HEK293 (cell line): ENCODE results near the gene SPACDR.
A peak's percentile ranks its signal among the peaks of the same experiment; 100 is the strongest.

Experiments used
- ATF2 ChIP-seq: fragments of 450-650 bp; formaldehyde crosslinking; IDR thresholded peaks from 2 replicates; pipeline ENCODE4 v1.5.1; 2016; ENCODE audit warnings: missing biosample characterization, missing genetic modification characterization, low read depth
- HIC1 ChIP-seq: fragments of 450-650 bp; formaldehyde crosslinking; IDR thresholded peaks from 2 replicates; pipeline ENCODE4 v1.5.1; 2016; ENCODE audit warnings: missing biosample characterization, missing genetic modification characterization
- KLF17 ChIP-seq: fragments of 450-650 bp; formaldehyde crosslinking; IDR thresholded peaks from 2 replicates; pipeline ENCODE4 v1.5.1; 2016; ENCODE audit warnings: missing biosample characterization, missing genetic modification characterization
- SETDB1 ChIP-seq: IDR thresholded peaks from one replicate; pipeline ENCODE4 v1.6.1; 2017; ENCODE audit warnings: mild to moderate bottlenecking, low read length, moderate library complexity, mixed read lengths; ENCODE audit not compliant: insufficient read length
- TRIM28 ChIP-seq: IDR thresholded peaks from 2 replicates; pipeline ENCODE4 v1.6.1; 2011; ENCODE audit warnings: low read length, control low read depth, borderline replicate concordance
- ZBTB17 ChIP-seq: fragments of 450-650 bp; formaldehyde crosslinking; IDR thresholded peaks from 2 replicates; pipeline ENCODE4 v1.5.1; 2016; ENCODE audit warnings: missing biosample characterization, missing genetic modification characterization
- ZBTB21 ChIP-seq: fragments of 450-650 bp; formaldehyde crosslinking; IDR thresholded peaks from 2 replicates; pipeline ENCODE4 v1.5.1; 2017; ENCODE audit warnings: missing biosample characterization, missing genetic modification characterization
- ZBTB48 ChIP-seq: fragments of 450-650 bp; formaldehyde crosslinking; IDR thresholded peaks from 2 replicates; pipeline ENCODE4 v1.5.1; 2016; ENCODE audit warnings: missing biosample characterization, missing genetic modification characterization
- ZBTB49 ChIP-seq: fragments of 450-650 bp; formaldehyde crosslinking; IDR thresholded peaks from 2 replicates; pipeline ENCODE4 v1.5.1; 2016; ENCODE audit warnings: missing biosample characterization, missing genetic modification characterization, low read depth
- ZEB2 ChIP-seq: fragments of 450-650 bp; formaldehyde crosslinking; IDR thresholded peaks from 2 replicates; pipeline ENCODE4 v1.5.1; 2016; ENCODE audit warnings: missing biosample characterization, missing genetic modification characterization
- ZNF10 ChIP-seq: fragments of 450-650 bp; formaldehyde crosslinking; IDR thresholded peaks from 2 replicates; pipeline ENCODE4 v1.5.1; 2017; ENCODE audit warnings: missing biosample characterization, missing genetic modification characterization
- ZNF121 ChIP-seq: fragments of 450-650 bp; formaldehyde crosslinking; IDR thresholded peaks from 2 replicates; pipeline ENCODE4 v1.5.1; 2016; ENCODE audit warnings: missing biosample characterization, missing genetic modification characterization
- ZNF133 ChIP-seq: fragments of 450-650 bp; formaldehyde crosslinking; IDR thresholded peaks from 2 replicates; pipeline ENCODE4 v1.5.1; 2016; ENCODE audit warnings: missing biosample characterization, missing genetic modification characterization
- ZNF175 ChIP-seq: fragments of 450-650 bp; formaldehyde crosslinking; IDR thresholded peaks from 2 replicates; pipeline ENCODE4 v1.5.1; 2016; ENCODE audit warnings: missing biosample characterization, missing genetic modification characterization
- ZNF202 ChIP-seq: fragments of 450-650 bp; formaldehyde crosslinking; IDR thresholded peaks from 2 replicates; pipeline ENCODE4 v1.5.1; 2016; ENCODE audit warnings: missing biosample characterization, missing genetic modification characterization, borderline replicate concordance
- ZNF239 ChIP-seq: fragments of 450-650 bp; formaldehyde crosslinking; IDR thresholded peaks from 2 replicates; pipeline ENCODE4 v1.5.1; 2016; ENCODE audit warnings: missing biosample characterization, missing genetic modification characterization
- ZNF26 ChIP-seq: fragments of 450-650 bp; formaldehyde crosslinking; IDR thresholded peaks from 2 replicates; pipeline ENCODE4 v1.5.1; 2016; ENCODE audit warnings: missing biosample characterization, missing genetic modification characterization
- ZNF280C ChIP-seq: fragments of 450-650 bp; formaldehyde crosslinking; IDR thresholded peaks from 2 replicates; pipeline ENCODE4 v1.5.1; 2016; ENCODE audit warnings: missing biosample characterization, missing genetic modification characterization
- ZNF280D ChIP-seq: fragments of 450-650 bp; formaldehyde crosslinking; IDR thresholded peaks from 2 replicates; pipeline ENCODE4 v1.5.1; 2016; ENCODE audit warnings: missing biosample characterization, missing genetic modification characterization
- ZNF366 ChIP-seq: fragments of 450-650 bp; formaldehyde crosslinking; conservative IDR thresholded peaks from 2 replicates; pipeline ENCODE4 v1.5.1; 2016; ENCODE audit warnings: missing biosample characterization, missing genetic modification characterization
- ZNF394 ChIP-seq: fragments of 450-650 bp; formaldehyde crosslinking; IDR thresholded peaks from 2 replicates; pipeline ENCODE4 v1.5.1; 2016; ENCODE audit warnings: missing biosample characterization, missing genetic modification characterization, mild to moderate bottlenecking, moderate library complexity, borderline replicate concordance
- ZNF473 ChIP-seq: fragments of 450-650 bp; formaldehyde crosslinking; IDR thresholded peaks from 2 replicates; pipeline ENCODE4 v1.5.1; 2017; ENCODE audit warnings: missing biosample characterization, missing genetic modification characterization
- ZNF501 ChIP-seq: fragments of 450-650 bp; formaldehyde crosslinking; IDR thresholded peaks from 2 replicates; pipeline ENCODE4 v1.5.1; 2016; ENCODE audit warnings: missing biosample characterization, missing genetic modification characterization
- ZNF596 ChIP-seq: fragments of 450-650 bp; IDR thresholded peaks from 2 replicates; pipeline ENCODE4 v1.5.0; 2018; ENCODE audit warnings: missing biosample characterization, mild to moderate bottlenecking, missing genetic modification characterization, moderate library complexity
- ZNF623 ChIP-seq: fragments of 450-650 bp; formaldehyde crosslinking; IDR thresholded peaks from 2 replicates; pipeline ENCODE4 v1.5.1; 2016; ENCODE audit warnings: missing biosample characterization, missing genetic modification characterization
- ZNF704 ChIP-seq: fragments of 450-650 bp; formaldehyde crosslinking; IDR thresholded peaks from 2 replicates; pipeline ENCODE4 v1.5.1; 2016; ENCODE audit warnings: missing biosample characterization, missing genetic modification characterization

SPACDR gene

GRCh38 chr7:100427762-100428198 lies 36.3 kb downstream of the SPACDR start (continued):
- no peak for TF ChIP-seq KLF17
- no peak for TF ChIP-seq ZBTB48 (tag by site-specific recombination)
- TF ChIP-seq ZNF623 (tag by site-specific recombination), result 0 out of 2 replicates have a peak, but pooled peaks have one; percentile 13
- no peak for TF ChIP-seq ZNF133 (tag by site-specific recombination)
- no peak for TF ChIP-seq ZNF10 (tag by site-specific recombination)
- TF ChIP-seq ZNF501 (tag by site-specific recombination), result no peak
- TF ChIP-seq ZBTB17 (tag by site-specific recombination), result no peak
- no peak for TF ChIP-seq ZNF280D
- TF ChIP-seq ZNF121, result no peak
- no peak for TF ChIP-seq ZNF596
- peak; percentile 70 for TF ChIP-seq SETDB1
- no peak for TF ChIP-seq ZNF473 (tag by site-specific recombination)
- TF ChIP-seq ZBTB21 (tag by site-specific recombination), result no peak
- no peak for TF ChIP-seq ZNF175
- TF ChIP-seq ZNF366, result no peak
- TF ChIP-seq ZNF394 (tag by site-specific recombination), result no peak
- TF ChIP-seq ZNF26 (tag by site-specific recombination), result no peak
- TF ChIP-seq ZNF280C (tag by site-specific recombination), result peak; percentile 87; the same call in 1 of the 2 replicates
- no peak for TF ChIP-seq ZNF202 (tag by site-specific recombination)
- TF ChIP-seq HIC1 (tag by site-specific recombination), result no peak
- no peak for TF ChIP-seq ZNF239
- TF ChIP-seq ATF2 (tag by site-specific recombination), result no peak
- no peak for TF ChIP-seq ZEB2
- no peak for TF ChIP-seq ZBTB49 (tag by site-specific recombination)
- no peak for TF ChIP-seq TRIM28
- TF ChIP-seq ZNF704, result no peak
